GM18502 (cell line): ENCODE measurements around the gene CST6.

Source experiments
- ATAC-seq: cut with Tn5 transposase; IDR thresholded peaks from one replicate; pipeline ENCODE4 v1.9.1; 2021; ENCODE audit warnings: mild to moderate bottlenecking; ENCODE audit not compliant: unreplicated experiment, poor library complexity

CST6 gene

GRCh38 chr11:66011785-66012303 is at the start of gene CST6:
Gene CST6, plus strand, starts transcription at chr11:66012008. Its CDS starts 37 bp downstream, at chr11:66012045.
- ATAC-seq = no peak

GRCh38 chr11:65962141-65962564 is 49.7 kb upstream of the CST6 start:
- no peak for ATAC-seq

GRCh38 chr11:65964906-65965305 is 46.9 kb upstream of the CST6 start:
- no peak for ATAC-seq

- ATAC-seq = no peak
Measured at GRCh38 chr11:65965986-65966762, 45.6 kb upstream of the CST6 start.

- ATAC-seq = no peak
Measured at GRCh38 chr11:65967329-65967934, 44.4 kb upstream of the CST6 start.

- no peak for ATAC-seq
Measured at GRCh38 chr11:65968600-65969482, 43.0 kb upstream of the CST6 start.

GRCh38 chr11:65972116-65972515 is 39.7 kb upstream of the CST6 start:
- ATAC-seq = no peak

- ATAC-seq = no peak
Measured at GRCh38 chr11:65973439-65974110, 38.2 kb upstream of the CST6 start.

GRCh38 chr11:65975771-65976170 is 36.0 kb upstream of the CST6 start:
- ATAC-seq = no peak

- no peak for ATAC-seq
Measured at GRCh38 chr11:65976216-65977176, 35.3 kb upstream of the CST6 start.

- ATAC-seq = no peak
Measured at GRCh38 chr11:65977621-65978390, 34.0 kb upstream of the CST6 start.

GRCh38 chr11:65978391-65979238 is 33.2 kb upstream of the CST6 start:
- ATAC-seq = no peak

- ATAC-seq = no peak
Measured at GRCh38 chr11:65979261-65979759, 32.5 kb upstream of the CST6 start.

- ATAC-seq = no peak
Measured at GRCh38 chr11:65981101-65981740, 30.6 kb upstream of the CST6 start.

GRCh38 chr11:65981972-65982823 is 29.6 kb upstream of the CST6 start:
- no peak for ATAC-seq
